ENCODE results near the gene HEATR9. TPM values are rescaled to one million over a fixed set of nuclear protein-coding genes. Genes with fewer than 3 reads are reported as not detected.
"Not testable (repeated sequence)": the region's sequence is repeated elsewhere in the genome, so short reads cannot be mapped to it uniquely, and the experiment has no call there.

HEATR9 gene
- total RNA-seq, 4 donors from 2014 or later, result 0.15 TPM; not detected in 3

DNA sequence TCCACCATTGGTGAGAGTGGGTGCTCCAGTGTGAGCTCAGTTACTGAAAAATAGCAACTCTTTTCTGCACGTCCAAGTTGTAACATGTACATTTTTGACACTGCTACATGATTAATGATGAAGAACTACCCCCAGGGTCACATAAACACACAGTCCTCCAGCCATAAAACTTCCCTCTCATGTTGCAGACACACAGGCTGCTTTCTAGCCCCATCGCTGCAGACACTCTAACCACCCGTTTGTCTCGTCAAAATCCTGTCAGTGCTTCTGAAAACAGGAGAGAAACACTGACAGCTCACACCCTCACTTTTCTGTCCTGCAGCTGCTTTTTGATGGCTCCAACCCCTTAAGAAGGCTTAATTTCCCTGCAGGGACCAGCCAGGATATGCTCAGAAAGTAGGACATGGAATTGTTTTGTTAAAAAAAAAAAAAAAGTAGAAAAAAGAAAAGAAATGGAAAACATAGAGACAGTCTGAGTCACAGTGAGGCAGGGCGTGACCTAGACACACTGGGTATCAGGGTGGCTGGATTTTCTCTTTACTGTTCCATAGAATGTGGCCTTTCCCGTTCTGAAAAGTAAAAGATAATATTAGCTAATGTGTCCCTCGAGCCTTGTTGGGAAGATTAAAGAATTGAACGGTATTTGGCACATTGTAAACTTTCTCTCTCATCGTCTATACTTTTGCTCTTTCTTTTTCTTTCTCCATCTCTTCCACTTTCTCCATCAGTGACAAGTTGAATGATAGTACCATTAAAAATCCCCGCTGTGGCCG lies 32.2 kb upstream of the HEATR9 start:
- Histone ChIP-seq H3K4me3 (no peak overlapping the region), H3K27me3 (peaks cover 0 to 4% (median 0%) of the 10 kb centered on the region in 4 donors), H3K27ac (peak overlapping the region in 1 of 4 donors; percentile 33), H3K9me3 (no peaks in the 10 kb centered on the region), H3K36me3 (no peaks in the 10 kb centered on the region), H3K4me1 (peaks cover 0 to 19% (median 5%) of the 10 kb centered on the region in 3 donors)
- TF ChIP-seq POLR2A (IDR thresholded peaks at IDR 0.05), result no peak
- TF ChIP-seq, protein P1, sequence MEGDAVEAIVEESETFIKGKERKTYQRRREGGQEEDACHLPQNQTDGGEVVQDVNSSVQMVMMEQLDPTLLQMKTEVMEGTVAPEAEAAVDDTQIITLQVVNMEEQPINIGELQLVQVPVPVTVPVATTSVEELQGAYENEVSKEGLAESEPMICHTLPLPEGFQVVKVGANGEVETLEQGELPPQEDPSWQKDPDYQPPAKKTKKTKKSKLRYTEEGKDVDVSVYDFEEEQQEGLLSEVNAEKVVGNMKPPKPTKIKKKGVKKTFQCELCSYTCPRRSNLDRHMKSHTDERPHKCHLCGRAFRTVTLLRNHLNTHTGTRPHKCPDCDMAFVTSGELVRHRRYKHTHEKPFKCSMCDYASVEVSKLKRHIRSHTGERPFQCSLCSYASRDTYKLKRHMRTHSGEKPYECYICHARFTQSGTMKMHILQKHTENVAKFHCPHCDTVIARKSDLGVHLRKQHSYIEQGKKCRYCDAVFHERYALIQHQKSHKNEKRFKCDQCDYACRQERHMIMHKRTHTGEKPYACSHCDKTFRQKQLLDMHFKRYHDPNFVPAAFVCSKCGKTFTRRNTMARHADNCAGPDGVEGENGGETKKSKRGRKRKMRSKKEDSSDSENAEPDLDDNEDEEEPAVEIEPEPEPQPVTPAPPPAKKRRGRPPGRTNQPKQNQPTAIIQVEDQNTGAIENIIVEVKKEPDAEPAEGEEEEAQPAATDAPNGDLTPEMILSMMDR (IDR thresholded peaks at IDR 0.05), result no peak
- intact Hi-C loops (cut with DNase I), result no loop called here
- DNase-seq, result no peak
- WGBS, 2 donors, result 28 to 34% methylated on average over 11 of the region's 11 CpGs

DNA sequence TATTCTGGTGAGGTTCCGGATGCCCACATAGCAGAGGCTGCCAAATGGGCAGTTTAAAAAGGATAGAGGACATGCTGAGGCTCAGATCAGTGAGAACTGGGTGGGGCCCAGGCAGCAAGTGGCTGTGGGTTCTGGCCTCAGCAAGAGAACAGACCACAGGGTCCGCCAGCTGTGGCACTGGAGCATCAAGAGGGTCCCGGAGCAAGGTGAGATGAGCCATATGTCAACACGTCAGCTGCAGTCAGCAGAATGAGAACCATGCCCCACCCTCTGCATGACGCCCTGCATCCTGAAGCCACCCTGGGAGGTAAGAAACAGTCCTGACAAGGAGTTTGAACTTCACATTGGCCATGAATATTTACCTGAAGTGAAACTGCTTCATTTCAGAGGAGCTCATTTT lies 31.6 kb upstream of the HEATR9 start:
- no peak for DNase-seq
- Histone ChIP-seq H3K4me1 (peaks cover 0 to 19% (median 5%) of the 10 kb centered on the region in 3 donors), H3K27ac (no peak overlapping the region), H3K36me3 (no peaks in the 10 kb centered on the region), H3K9me3 (no peaks in the 10 kb centered on the region), H3K27me3 (peaks cover 0 to 4% (median 0%) of the 10 kb centered on the region in 4 donors), H3K4me3 (no peak overlapping the region)
- intact Hi-C loops (cut with DNase I), result no loop called here
- WGBS, 2 donors, result 36 to 61% methylated on average over 4 to 5 of the region's 5 CpGs
- TF ChIP-seq, protein P1 (IDR thresholded peaks at IDR 0.05), result no peak
- no peak for TF ChIP-seq POLR2A (IDR thresholded peaks at IDR 0.05)

DNA sequence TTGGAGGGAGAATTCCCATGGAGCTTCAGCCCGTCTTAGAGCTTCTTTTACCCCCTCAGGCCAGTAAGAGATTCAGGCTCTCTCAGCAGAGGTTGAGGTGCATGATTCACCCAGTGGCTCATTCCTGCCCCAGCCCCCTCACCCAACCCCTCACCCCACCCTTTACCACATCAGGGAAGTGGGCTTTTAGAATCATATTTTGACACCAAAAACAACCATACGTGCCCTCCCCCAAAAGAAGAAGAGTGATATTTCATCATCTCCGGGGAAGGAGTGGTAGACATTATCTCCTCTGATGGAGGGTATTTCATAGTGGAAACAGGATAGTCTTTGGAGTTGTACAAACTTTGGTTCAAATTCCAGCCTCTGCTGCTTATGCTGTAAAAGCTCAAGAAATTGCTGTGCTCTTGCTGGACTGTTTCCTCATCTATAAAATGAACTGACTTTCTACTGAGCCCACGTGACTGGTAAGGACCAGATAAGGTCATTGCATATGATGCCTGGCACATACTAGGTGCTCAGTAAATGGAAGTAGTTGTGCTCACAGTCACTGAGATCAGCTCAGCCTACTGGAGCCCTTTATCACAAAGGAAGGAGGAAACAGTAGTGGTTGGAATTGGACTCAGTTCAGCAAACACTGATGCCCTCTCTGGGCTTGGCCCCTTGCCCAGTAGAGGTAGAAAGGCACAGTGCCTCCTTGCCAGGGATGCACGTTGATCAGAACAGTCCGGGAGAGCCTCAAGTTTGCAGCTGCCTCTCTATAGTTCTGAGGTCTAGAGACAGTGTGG lies 29.8 kb upstream of the HEATR9 start:
- Histone ChIP-seq H3K9me3 (no peaks in the 10 kb centered on the region), H3K27ac (no peak overlapping the region), H3K27me3 (peaks cover 0 to 4% (median 0%) of the 10 kb centered on the region in 4 donors), H3K36me3 (no peaks in the 10 kb centered on the region), H3K4me1 (peaks cover 0 to 15% (median 5%) of the 10 kb centered on the region in 3 donors), H3K4me3 (no peak overlapping the region)
- DNase-seq, result no peak
- WGBS, 2 donors, result 30 to 33% methylated on average over 4 to 6 of the region's 6 CpGs
- TF ChIP-seq, protein P1 (IDR thresholded peaks at IDR 0.05), result no peak
- no peak for TF ChIP-seq POLR2A (IDR thresholded peaks at IDR 0.05)
- intact Hi-C loops (cut with DNase I), result no loop called here

DNA sequence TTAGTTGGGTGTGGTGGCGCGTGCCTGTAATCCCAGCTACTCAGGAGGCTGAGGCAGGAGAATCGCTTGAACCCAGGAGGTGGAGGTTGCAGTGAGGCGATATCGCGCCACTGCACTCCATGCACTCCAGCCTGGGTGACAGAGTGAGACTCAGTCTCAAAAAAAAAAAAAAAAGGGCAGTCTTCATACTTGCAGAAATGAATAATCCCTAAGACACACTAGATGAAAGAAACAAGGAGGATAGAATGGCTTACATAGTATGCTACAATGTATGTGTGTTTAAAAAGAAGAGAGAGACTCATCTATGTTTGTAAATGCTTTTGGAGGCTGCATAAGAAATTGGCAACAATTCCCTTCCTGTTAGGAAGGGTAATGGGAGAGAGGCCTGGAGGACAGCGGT lies 29.1 kb upstream of the HEATR9 start:
- DNase-seq; H3K27ac ChIP-seq; H3K36me3 ChIP-seq; H3K9me3 ChIP-seq; intact Hi-C loops (cut with DNase I); H3K4me3 ChIP-seq; H3K27me3 ChIP-seq: not testable (repeated sequence)
- peaks cover 0 to 15% (median 5%) of the 10 kb centered on the region in 3 donors for H3K4me1 ChIP-seq
- 93 to 96% methylated on average over 7 of the region's 7 CpGs for WGBS, 2 donors

GRCh38 chr17:35895636-35896587 lies 27.2 kb upstream of the HEATR9 start:
- TF ChIP-seq, protein P1 (IDR thresholded peaks at IDR 0.05), result no peak
- TF ChIP-seq POLR2A (IDR thresholded peaks at IDR 0.05), result no peak
- Histone ChIP-seq H3K4me3 (no peak overlapping the region), H3K27me3 (peaks cover 0 to 4% (median 0%) of the 10 kb centered on the region in 4 donors), H3K4me1 (peaks cover 0 to 9% (median 4%) of the 10 kb centered on the region in 3 donors), H3K36me3 (no peaks in the 10 kb centered on the region), H3K9me3 (no peaks in the 10 kb centered on the region), H3K27ac (no peak overlapping the region)
- WGBS, 2 donors, result 74 to 75% methylated on average over 12 to 14 of the region's 14 CpGs
- no peak for DNase-seq
- intact Hi-C loops (cut with DNase I), result no loop called here

Measured in esophagus squamous epithelium (tissue), 5 donors.